Measurements from ENCODE around the gene ZNF598.

Gene ZNF598

DNA sequence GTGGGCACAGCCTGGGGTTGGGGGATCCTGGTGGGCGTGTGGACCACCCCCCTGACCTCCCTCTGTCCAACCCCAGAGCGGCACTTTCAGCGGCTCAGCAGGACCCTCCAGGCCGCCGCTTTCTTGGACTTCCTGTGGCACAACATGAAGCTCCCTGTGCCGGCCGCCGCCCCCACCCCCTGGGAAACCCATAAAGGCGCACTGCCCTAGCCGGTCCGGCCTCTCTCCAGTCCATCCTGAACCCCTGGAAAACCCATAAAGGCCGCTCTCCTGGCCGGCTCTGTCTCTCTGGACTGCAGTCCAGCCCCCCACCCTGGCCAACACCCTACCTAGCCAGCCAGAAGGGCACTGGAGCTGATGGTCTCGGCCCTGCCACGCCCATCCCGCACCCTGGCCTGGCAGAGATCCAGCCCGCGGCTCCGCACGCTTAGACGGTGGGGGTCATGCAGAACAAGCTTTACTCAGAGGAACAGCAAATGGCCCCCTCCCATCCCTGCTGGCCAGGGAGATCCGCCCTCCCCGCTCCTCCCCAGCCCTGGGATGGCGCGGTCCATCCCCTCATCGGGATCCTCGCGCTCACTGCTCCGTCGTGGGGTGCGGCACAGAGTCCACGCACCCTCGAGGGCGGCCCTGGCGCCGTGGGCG lies 31.0 kb downstream of the ZNF598 start:
- Histone ChIP-seq H3K4me3 (IDR thresholded peaks at IDR 0.05; ENCODE audit: insufficient read depth, low read depth, low read length) (no peak overlapping the region), H3K27ac (no peak overlapping the region)

DNA sequence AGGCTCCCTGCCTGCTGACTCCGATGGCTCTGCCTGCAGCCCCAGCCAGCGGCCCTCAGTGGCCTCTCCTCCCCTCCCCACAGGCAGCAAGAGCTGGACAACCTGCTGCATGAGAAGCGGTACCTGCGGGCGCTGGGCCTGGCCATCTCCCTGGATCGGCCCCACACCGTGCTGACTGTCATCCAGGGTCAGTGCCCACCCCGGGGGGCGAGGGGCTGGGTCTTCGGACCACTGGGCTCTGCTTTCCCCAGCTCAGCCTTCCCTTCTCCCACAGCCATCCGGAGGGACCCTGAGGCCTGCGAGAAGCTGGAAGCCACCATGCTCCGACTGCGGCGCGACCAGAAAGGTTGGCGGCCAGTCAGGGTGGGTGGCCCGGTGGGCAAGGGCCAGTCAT lies 31.7 kb downstream of the ZNF598 start:
- H3K36me3 ChIP-seq (ENCODE audit: insufficient read depth), result no peaks in the 10 kb centered on the region; the same call in 1 of the 2 replicates
- H3K27ac ChIP-seq, result no peak overlapping the region
- H3K79me2 ChIP-seq (ENCODE audit: insufficient read depth, low read depth), result peaks cover 10% of the 10 kb centered on the region
- no peak overlapping the region for H3K4me3 ChIP-seq (IDR thresholded peaks at IDR 0.05; ENCODE audit: insufficient read depth, low read depth, low read length)
- no peak overlapping the region for H3K4me2 ChIP-seq
- H3K4me1 ChIP-seq (ENCODE audit: low read depth, poor library complexity, severe bottlenecking), result peaks cover 34% of the 10 kb centered on the region
- H3K9ac ChIP-seq, result no peak overlapping the region
- TF ChIP-seq, protein P1, sequence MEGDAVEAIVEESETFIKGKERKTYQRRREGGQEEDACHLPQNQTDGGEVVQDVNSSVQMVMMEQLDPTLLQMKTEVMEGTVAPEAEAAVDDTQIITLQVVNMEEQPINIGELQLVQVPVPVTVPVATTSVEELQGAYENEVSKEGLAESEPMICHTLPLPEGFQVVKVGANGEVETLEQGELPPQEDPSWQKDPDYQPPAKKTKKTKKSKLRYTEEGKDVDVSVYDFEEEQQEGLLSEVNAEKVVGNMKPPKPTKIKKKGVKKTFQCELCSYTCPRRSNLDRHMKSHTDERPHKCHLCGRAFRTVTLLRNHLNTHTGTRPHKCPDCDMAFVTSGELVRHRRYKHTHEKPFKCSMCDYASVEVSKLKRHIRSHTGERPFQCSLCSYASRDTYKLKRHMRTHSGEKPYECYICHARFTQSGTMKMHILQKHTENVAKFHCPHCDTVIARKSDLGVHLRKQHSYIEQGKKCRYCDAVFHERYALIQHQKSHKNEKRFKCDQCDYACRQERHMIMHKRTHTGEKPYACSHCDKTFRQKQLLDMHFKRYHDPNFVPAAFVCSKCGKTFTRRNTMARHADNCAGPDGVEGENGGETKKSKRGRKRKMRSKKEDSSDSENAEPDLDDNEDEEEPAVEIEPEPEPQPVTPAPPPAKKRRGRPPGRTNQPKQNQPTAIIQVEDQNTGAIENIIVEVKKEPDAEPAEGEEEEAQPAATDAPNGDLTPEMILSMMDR (conservative IDR thresholded peaks at IDR 0.05; ENCODE audit: low read depth, low read length), result no peak
- H2AFZ ChIP-seq (ENCODE audit: low read depth), result no peak overlapping the region
- no peaks in the 10 kb centered on the region; the same call in 1 of the 2 replicates for H3K27me3 ChIP-seq (ENCODE audit: insufficient read depth, low read depth)
- H4K20me1 ChIP-seq (ENCODE audit: insufficient read depth), result no peaks in the 10 kb centered on the region

More for the DNA sequence above, 31.0 kb downstream of the ZNF598 start:
- Histone ChIP-seq H3K4me2 (no peak overlapping the region), H3K79me2 (ENCODE audit: insufficient read depth, low read depth) (peaks cover 3% of the 10 kb centered on the region; the same call in 1 of the 2 replicates), H3K9ac (no peak overlapping the region), H4K20me1 (ENCODE audit: insufficient read depth) (no peaks in the 10 kb centered on the region), H3K4me1 (ENCODE audit: low read depth, poor library complexity, severe bottlenecking) (peaks cover 31% of the 10 kb centered on the region), H2AFZ (ENCODE audit: low read depth) (no peak overlapping the region), H3K36me3 (ENCODE audit: insufficient read depth) (no peaks in the 10 kb centered on the region; the same call in 1 of the 2 replicates), H3K27me3 (ENCODE audit: insufficient read depth, low read depth) (peaks cover 5% of the 10 kb centered on the region; the same call in 1 of the 2 replicates)
- TF ChIP-seq, protein P1 (conservative IDR thresholded peaks at IDR 0.05; ENCODE audit: low read depth, low read length), result no peak

DNA sequence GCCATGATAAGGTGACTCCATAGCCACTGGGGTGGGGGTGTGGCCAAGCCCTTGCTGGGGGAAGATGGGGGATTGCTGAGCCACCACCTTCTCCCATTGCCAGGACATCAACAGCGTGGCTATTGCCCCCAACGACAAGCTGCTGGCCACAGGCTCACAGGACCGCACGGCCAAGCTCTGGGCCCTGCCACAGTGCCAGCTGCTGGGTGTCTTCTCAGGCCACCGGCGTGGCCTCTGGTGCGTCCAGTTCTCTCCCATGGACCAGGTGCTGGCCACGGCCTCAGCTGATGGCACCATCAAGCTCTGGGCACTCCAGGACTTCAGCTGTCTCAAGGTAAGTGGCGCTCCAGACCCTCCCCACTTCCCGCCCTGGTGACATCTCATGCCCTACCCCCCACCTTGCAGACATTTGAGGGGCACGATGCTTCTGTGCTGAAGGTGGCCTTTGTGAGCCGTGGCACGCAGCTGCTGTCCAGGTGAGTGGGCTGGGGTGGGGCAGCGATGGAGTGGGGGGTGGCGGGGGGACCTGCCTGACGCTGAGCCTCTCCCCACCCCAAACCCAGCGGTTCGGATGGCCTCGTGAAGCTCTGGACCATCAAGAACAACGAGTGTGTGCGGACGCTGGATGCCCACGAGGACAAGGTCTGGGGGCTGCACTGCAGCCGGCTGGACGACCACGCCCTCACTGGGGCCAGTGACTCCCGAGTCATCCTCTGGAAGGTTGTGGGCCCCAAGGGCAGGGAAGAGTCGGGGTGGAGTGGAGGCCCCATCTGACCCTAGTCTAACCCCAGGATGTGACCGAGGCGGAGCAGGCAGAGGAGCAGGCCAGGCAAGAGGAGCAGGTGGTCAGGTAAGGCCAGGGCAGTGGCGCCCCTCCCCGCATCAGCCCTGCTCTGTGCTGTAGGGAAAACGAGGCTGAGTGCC lies 32.4 kb downstream of the ZNF598 start:
- TF ChIP-seq, protein P1 (conservative IDR thresholded peaks at IDR 0.05; ENCODE audit: low read depth, low read length), result no peak

DNA sequence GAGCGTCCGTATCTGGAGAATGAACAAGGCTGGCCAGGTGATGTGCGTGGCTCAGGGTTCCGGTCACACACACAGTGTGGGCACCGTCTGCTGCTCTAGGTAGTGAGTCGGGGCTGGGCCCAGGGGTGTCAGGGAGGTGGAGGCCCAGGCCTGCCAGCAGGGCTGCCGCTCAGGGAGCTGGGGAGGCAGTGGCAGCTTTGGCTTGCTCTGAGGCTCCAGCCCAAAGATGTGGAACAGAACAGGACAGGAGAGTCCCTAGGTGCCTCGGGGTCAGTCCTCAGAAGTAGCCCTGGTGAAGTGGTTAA lies 33.5 kb downstream of the ZNF598 start:
- no peak overlapping the region for H3K4me2 ChIP-seq
- H3K36me3 ChIP-seq (ENCODE audit: insufficient read depth), result no peaks in the 10 kb centered on the region; the same call in 1 of the 2 replicates
- peaks cover 19% of the 10 kb centered on the region for H3K4me1 ChIP-seq (ENCODE audit: low read depth, poor library complexity, severe bottlenecking)

More for the DNA sequence above, 32.4 kb downstream of the ZNF598 start:
- Histone ChIP-seq H3K27me3 (ENCODE audit: insufficient read depth, low read depth) (no peaks in the 10 kb centered on the region), H3K27ac (no peak overlapping the region), H3K4me2 (no peak overlapping the region), H3K79me2 (ENCODE audit: insufficient read depth, low read depth) (peaks cover 17% of the 10 kb centered on the region), H4K20me1 (ENCODE audit: insufficient read depth) (no peaks in the 10 kb centered on the region), H3K4me3 (IDR thresholded peaks at IDR 0.05; ENCODE audit: insufficient read depth, low read depth, low read length) (no peak overlapping the region), H3K9ac (no peak overlapping the region), H3K36me3 (ENCODE audit: insufficient read depth) (no peaks in the 10 kb centered on the region; the same call in 1 of the 2 replicates), H3K4me1 (ENCODE audit: low read depth, poor library complexity, severe bottlenecking) (peaks cover 30% of the 10 kb centered on the region), H2AFZ (ENCODE audit: low read depth) (no peak overlapping the region)

More for the DNA sequence above, 33.5 kb downstream of the ZNF598 start:
- TF ChIP-seq, protein P1 (conservative IDR thresholded peaks at IDR 0.05; ENCODE audit: low read depth, low read length), result no peak
- Histone ChIP-seq H3K27me3 (ENCODE audit: insufficient read depth, low read depth) (no peaks in the 10 kb centered on the region), H3K79me2 (ENCODE audit: insufficient read depth, low read depth) (peaks cover 20% of the 10 kb centered on the region), H2AFZ (ENCODE audit: low read depth) (no peak overlapping the region), H3K9ac (no peak overlapping the region), H3K27ac (no peak overlapping the region), H3K4me3 (IDR thresholded peaks at IDR 0.05; ENCODE audit: insufficient read depth, low read depth, low read length) (no peak overlapping the region), H4K20me1 (ENCODE audit: insufficient read depth) (no peaks in the 10 kb centered on the region)
